GM19397 (cell line): Measurements from ENCODE around the gene PLEKHG3.

ENCODE experiments used
- ATAC-seq: cut with Tn5 transposase; IDR thresholded peaks from one replicate; pipeline ENCODE4 v1.9.1; 2021; ENCODE audit warnings: mild to moderate bottlenecking, moderate library complexity; ENCODE audit not compliant: unreplicated experiment

The PLEKHG3 gene

DNA sequence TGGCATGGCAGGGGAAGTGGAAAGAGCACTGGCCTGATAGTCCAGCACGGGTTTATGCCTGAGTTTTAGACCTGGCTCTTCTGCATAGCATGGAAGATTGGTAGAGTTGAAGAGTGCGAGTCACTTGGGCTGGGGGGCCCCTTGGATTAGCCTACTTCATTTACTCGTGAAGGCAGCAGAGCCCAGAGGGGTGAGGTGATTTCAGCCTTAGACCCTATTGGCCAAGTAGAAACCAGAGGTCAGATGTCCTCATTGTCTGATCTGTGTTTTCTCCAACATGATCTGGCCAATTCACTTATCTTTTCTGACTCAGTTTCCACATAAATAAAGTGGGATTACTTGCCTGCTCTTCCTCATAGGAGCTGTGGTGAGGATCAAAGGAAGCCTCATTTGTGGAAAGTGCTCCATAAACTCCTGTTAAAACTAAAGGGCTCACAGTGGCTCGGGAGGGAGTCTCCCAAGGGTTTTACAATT is 1.9 kb downstream of the PLEKHG3 start:
- ATAC-seq, result no peak

DNA sequence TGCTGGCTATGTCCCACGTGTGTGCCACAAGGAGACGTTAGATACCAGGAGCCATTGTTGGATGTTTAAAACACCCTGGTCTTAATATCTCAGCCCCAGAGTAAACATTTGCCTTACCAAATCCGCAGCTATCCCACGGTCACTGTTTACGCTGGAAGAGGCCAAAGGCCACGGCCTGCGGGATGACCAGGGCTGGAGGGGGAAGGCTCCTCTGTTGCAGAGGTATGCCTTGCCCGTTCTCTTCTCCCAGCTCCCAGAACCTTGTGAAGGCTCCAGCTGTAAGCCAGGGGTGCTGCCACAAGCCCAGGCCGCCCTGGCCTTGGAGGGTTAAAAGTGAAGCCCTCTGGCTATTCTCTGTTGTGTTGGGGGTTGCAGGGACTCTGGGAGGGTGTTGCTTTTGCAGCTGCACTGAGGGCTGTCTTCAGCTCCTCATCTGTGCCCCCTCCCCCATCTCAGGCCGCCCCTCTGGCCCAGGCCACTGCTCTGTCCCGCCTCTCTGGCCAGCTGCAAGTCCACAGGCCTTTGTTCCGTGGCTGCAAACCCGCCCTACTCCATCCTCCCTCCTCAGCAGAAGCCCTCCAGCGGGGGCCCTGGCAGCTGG is 2.5 kb downstream of the PLEKHG3 start:
- ATAC-seq, result no peak

DNA sequence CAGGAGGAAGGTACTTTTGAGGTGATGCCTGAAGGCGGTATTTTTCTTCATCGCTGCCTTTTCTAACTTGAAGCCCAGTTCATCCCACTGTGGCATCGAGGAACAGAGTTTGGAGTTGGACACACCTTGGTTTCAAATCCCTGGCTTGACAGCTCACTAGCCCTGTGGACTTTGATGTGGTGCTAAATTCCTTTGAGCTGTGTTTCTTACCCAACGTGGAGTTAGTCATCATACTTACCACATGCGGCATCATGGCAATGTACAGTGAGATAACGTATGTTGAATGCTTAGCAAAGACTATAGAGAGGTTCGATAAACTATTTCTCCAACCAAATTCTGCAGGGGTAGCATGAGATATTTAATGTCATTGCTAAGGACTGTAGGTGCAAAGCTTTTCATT is 3.4 kb downstream of the PLEKHG3 start:
- no peak for ATAC-seq

DNA sequence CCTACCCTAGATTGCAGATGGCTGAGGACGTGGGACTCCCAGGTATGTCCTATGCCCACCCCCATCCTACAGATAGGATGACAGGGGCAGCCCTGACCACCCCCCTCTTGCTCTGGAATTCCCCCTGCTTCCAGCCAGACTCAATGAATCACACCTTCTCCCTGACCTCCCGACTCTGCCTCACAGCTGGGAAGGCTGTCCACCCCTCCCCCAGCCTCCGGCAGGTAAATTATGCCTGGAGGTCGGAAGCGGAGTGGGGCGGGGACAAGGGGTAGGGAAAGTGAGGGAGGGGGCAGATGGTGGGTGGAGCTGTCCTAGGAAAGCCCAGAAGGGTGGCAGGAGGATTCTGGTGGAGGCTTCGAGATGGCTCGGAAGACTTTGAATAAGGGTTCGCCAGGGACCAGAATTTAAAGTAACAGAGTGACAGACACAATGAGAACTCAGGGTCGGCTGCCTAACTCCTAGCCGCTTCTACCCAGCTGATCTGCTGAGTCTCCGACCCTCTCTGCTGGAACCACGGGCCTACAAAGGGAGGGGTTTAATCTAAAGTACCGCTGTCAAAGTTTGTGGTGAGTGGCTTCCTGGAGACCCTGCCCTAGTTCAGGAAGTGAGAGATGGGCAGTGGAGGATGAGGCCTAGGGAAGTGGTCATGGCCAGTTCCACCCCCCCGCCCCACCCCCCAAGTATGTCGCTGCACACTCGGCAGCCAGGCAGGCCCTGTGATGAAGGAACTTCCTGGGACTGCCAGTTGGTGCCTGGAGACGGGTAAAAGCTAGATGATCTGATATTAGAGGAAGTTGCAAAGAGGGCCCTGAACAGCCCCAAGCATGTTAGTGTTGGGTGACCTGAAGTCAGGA is 4.2 kb downstream of the PLEKHG3 start:
- ATAC-seq, result no peak

DNA sequence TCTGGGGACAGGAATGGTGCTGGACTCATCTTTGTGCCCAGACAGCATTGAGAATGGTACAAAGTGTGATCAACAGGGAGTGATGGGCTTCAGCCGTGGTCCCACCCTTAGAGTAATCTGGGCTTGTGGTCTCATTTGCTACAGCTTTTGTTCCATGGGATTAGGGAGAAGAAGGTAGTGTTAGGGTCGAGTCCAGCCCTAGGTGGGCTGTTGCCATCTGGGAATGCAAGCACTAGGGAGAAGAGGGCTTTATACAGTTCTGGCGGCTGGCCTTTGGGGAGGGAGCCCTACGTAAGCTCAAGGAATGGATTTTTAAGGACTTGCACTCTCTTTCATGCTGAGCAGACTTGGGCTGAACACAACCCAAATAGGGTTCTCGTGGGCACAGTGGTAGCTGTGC is 4.9 kb downstream of the PLEKHG3 start:
- ATAC-seq, result no peak

DNA sequence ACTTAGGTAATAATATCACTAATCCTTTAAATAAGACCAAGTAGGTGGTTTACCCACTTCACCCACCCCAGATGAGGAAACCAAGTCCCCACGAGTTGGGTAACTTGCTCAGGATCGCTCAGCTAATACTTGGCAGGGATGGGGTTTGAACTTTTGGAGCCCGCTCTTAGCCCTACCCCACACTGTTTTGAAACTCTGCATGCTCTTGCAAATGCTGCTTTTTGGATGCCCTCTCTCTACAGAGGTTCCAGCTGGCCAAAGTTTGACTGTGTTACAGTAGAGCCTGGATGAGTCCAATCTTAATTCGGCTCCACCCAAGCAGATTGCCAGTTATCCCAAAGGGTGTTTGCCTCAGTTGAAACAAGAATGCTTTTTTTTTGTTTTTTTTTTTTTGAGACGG is 6.8 kb downstream of the PLEKHG3 start:
- no peak for ATAC-seq

DNA sequence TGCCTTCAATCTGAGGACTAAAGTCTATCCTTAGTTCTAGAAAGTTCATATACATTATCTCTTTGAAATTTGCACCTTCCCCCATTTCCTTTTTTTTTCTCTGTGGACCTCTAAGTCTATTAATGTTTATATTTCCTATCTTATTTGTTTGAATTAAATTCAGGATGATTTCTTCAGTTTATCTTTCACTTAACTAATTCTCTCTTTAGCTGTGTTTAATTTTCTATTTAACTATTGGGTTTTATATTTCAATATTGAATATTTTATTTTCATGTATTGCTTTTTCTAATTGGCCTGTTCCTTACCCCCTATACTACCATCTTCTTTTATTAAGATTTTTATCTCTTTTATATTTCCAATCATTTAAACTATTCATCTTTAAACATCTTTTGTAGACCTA is 9.5 kb downstream of the PLEKHG3 start:
- no peak for ATAC-seq

DNA sequence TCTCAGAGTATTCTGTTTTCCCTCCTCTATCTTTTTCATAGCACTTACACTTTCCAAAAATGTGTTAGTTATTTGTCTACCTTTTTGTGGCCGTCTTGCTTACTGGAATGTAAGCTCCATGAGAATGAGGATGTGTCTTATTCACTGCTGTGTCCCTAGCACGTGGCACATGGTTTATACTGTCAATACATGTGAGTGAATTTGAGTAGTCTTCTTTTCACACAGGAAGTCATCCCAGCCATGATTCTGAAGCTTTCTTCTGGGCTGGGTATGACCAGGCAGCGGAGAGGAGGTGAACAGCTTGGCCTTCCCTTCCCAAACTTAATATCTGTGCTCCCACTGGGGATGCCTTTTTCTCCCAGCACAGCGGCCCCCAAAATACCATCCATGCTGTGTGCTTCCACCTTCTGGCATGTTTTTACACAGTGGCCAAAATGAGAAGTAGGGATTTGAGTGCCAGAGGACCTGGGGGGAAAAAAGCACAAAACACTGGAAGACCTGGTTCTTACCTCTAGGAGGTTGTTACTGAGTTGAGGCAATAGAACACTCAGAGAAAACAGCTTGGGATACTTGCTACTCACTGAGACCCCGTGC is 10.3 kb downstream of the PLEKHG3 start:
- ATAC-seq, result no peak

DNA sequence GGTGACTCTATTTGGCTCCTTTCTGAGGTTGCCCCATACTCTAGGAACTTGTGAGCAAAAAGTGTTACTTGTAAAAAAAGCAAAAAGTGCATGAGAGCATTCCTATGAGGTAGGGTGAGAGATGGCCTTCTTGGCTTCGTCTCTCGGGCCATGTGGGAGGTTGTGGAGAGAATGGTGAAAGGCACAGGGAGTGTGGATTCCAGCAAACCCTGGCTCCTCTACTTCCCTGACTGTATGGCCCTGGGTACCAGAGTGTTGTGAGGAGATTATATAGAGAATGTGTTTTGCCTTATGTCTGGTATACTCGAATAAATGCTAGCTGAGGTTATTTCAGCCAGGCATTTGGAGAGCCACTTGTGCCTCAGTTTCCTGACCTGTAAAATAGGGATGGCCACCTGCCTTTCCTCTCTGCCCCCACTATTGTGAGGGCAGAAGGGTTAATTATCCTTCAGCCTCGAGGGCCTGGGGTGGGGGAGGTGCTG is 11.0 kb downstream of the PLEKHG3 start:
- no peak for ATAC-seq

DNA sequence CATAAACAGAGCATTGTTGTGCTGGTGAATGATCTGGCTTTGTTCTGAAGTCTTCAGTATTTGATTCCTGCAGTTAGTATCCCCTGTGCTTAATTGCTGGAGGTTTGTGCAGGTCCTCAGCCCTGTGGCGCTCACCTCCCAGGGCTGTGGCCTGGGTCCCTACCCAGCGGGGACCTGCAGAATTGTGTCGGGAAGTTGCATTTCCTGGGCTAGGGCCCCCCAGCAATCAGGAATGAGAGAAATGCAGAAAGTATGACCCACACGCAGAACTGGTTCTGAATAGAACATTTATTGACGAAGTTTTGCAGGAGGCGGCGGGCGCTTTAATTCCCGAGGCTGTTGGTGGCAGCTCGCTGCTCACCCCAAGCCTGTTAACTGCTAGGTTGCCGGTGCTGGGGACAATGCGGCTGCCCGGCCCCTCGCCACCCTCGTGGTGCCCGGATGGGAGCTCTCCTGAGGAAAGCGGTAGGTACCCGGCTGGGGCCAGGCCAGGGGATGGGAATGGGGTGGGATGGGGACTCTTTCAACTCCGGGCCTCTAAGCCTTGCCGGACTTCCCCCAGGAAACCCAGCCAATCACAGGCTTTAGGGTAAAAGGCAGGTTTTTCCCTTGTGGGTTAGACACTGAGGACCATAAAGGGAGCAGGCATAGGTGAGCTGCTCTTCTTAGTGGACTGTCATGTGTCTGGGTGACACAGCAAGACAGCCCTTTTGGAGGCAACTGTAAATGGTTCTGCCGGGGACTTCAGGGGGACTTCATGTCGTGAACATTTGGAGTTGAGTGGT is 11.6 kb downstream of the PLEKHG3 start:
- no peak for ATAC-seq

DNA sequence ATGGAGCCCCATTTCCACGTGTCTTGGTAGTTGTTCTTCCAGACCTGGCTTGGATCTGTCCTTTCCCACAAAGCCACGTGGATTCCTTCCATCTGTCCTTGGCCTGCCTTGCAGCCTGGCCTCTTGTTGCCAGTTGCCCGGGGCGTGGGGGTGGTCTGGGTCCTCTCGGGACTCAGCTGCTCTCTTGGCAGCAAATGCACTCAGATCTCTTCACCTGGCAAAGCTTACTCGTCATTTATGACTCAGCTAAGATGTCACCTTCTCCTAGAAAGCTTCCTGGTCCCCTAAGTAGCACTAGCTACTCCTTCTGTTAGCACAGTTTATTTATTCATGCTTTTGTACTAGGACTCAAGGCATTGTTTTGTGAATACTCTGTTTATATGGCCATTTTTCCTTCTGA is 13.6 kb downstream of the PLEKHG3 start:
- ATAC-seq, result no peak

DNA sequence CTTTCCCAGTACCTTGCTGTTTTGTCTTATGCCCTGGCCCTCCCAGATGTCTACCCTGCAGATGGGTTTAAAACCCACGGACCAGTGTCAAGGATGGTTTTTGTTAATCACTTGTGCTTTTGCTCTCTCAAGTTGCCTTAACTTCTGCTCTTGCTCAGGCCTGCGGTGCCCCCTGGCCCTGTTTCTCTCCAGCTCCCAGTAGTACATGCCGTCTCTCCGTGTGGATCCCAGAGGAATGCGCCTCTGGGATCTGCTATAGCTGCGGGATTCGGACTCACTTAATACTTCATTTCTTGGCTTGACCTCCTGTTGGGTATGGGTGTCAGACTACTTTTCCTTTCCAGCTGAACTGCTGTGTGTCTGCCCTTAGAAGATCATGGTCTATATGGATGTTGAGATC is 14.5 kb downstream of the PLEKHG3 start:
- no peak for ATAC-seq

DNA sequence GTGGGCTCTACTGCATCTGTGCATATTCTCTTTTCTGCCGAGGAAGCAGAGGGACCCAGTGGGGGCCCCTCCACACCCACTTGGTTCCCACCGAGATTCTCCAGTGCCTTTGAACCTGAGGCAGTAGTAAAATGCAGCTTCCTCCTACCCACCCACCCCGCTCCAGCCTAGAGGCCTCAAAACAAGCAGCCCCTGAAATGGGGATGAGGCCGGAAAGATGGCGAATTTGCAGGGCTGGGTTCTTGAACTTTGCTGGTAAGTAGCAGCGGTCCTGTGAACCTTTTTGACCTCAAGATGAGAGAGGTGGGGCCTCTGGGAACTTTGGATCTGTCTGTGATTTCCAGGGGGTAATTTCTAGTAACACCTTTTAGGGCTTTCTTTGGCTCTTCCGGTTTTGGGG is 15.4 kb downstream of the PLEKHG3 start:
- no peak for ATAC-seq

DNA sequence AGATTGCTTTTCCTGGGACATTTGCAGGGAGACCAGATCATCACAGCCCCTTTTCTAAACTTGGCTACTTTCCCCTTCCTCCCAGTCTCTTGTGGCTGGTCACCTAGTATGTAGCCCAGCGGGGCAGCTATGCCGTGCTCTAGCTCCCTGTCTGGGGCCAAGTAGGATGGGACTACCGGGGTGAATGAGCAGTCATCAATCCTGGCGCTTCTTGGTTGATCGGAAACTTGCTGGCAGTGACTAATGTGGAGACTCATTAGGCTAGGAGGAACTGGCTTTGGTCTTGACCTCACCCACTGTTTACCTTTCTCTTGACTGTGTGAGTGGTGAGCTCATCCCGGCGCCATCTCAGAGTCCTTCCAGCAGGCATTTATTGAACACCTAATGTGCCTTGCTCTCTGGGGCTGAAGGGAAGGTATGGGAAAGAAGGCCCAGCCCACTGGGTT is 15.9 kb downstream of the PLEKHG3 start:
- no peak for ATAC-seq

DNA sequence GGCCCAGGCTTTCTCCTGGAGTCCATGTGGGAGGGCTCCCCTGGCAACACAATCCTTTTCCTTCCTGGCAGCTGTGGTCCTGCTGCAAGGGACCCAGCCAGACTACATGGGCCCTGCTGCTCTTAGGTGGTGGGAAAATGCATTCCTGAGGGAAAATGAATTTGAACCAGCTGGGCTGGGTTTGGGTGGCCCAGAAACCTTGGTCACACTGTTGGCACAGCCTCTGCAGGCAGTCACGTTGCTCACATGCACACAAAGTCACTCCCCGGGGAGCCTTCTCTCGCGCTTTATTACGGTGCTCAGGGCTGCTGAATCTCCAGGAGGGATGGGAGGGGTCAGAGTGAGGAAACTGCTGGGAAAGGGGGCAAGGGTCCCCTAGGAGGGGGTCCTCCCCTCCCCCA is 17.2 kb downstream of the PLEKHG3 start:
- ATAC-seq, result no peak

DNA sequence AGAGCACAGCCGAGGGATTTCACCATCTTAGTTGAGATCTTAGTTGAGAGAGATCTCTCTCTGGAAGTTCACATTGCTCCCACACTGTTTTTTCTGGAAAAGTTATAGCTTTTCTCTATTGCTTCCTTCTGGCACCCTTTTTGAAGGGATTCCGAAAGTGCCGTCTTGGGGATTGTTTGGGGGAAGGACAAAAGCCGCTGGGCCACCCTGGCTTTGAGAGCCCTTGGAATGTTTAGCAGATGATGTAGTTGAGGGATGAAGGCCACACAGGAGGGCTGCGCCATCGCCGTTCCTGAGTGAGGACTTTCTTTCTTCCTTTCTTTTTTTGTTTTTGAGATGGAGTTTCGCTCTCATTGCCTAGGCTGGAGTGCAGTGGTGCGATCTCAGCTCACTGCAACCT is 17.7 kb downstream of the PLEKHG3 start:
- no peak for ATAC-seq

DNA sequence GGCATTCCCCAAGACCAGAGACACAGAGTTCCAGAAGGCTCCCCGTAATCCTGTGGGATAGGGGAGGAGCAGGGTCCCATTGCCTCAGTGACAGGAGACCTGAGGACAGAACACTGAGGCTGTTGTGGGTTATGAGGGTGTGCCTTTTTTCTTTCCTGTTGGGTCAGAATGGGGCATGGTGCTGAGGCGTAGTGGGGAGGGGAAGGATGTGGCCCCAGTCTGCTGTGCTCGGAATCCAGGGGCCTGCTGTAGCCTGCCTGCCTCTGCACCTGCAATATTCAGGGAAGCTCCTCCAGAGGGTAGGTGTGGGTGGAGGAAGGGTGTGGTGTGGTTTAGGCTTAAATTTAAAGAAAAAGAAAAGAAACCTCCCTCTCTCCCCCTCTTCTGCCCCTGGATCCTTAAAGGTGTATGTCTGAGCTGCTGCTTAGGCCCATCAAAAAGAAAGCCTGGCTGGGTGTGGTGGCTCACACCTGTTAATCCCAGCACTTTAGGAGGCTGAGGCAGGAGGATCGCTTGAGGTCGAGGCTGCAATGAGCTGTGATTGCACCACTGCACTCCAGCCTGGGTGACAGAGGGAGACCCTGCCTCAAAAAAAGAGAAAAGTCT is 18.7 kb downstream of the PLEKHG3 start:
- ATAC-seq, result no peak

DNA sequence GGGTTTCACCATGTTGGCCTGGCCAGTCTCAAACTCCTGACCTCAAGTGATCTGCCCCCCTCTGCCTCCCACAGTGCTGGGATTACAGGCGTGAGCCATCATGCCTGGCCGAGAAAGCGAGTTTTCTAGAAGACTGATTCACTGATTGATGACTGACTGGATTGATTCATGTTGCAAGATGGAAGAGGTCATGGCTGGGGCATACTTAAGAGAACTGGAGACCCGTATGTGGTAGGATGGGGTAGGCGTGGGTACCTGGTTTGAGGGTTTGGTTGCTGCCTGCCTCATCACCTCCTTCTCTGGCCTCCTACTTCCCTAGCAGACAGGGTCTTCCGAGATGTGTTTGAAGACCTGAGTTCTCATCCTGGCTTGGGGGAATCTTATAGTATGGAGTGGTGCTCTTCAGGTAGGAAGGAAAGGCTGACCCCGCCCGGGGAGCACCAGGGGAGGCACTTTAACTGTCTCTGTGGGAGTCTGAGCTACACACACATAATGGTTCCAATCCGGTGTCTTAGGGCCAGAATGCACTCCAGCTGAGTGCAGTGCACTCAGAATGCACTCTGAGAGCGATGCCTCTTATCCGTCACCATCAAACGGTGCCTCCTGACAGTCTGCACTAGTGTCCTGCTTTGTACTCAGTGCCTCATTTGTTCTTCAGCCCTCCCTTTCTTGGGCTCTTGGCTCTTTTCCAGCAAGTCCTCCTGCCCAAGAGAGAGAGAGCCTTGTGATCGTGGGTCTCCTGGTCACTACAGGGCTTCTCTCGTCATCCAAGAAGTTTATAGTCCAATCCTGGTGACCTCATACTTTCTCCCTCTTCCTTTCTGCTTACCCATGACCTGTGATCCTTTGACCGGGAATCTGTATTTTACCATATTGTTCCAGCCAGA is 19.7 kb downstream of the PLEKHG3 start:
- ATAC-seq, result no peak

DNA sequence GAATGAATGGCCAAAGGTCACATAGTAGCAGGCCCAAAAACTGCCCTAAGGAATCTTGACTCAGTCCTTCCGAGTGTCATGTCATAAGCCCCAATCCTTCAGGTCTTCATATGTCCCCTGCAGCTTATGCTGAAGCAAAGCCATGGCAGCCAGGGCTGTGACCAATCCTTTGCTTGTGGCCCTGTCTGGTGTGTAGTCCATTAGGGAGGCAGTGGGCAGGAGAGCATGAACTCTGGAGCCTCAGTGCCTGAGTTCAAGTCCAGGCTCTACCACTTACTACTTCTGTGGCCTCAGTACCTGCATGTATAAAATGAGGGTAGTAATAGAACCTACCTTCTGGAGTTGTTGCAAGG is 20.3 kb downstream of the PLEKHG3 start:
- no peak for ATAC-seq

DNA sequence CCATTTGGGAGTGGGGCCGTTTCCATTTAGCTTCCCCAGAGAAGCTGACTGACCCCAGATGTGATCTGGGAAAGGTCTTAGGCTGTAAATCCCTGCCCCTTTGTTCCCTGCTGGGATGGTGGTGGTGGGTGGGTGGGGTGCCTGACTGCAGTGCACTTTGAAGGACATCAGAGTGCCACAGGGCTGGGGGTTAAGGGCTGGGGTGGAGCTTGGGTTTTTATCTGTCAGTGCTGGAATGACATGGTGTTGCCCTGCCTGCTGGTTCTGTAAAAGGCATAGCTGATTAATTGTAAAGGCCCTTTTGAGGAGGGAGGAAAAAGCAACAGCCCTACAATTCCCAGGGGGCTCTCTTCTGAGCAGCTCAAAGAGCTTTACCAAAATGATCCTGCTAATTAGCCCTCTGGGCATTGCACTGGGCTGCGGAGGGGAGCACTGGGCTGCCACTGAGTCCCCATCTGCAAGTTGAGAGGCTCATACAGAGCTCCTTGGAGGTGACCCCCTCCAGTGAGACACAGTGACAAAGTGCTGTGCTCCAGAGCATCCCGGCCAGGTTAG is 21.1 kb downstream of the PLEKHG3 start:
- no peak for ATAC-seq
